ENCODE results near the gene TMC3. TPM values are rescaled to one million over a fixed set of nuclear protein-coding genes. Genes with fewer than 3 reads are reported as not detected.
A peak's percentile ranks its signal among the peaks of the same experiment; 100 is the strongest.

TMC3 gene
- total and polyA plus RNA-seq, 2 experiments from 2014 or later = 0.43 TPM; not detected in 1

GRCh38 chr15:81411051-81411450 is 37.0 kb upstream of the TMC3 start:
- Histone ChIP-seq H3K4me3 (no peak overlapping the region), H3K36me3 (replicated peaks; ENCODE audit: insufficient read depth, low read depth) (no peaks in the 10 kb centered on the region), H3K27ac (no peak overlapping the region), H2AFZ (no peak overlapping the region), H3K9me2 (replicated peaks; ENCODE audit: insufficient read depth) (no peaks in the 10 kb centered on the region), H3K9me3 (ENCODE audit: low read depth) (no peaks in the 10 kb centered on the region), H3K4me1 (ENCODE audit: insufficient read depth) (no peaks in the 10 kb centered on the region), H3K27me3 (peaks cover 14% of the 10 kb centered on the region), H3K4me2 (peak overlapping the region; percentile 44), H4K20me1 (ENCODE audit: insufficient read depth, poor library complexity, severe bottlenecking) (no peaks in the 10 kb centered on the region), H3K79me2 (no peaks in the 10 kb centered on the region)
- no peak for TF ChIP-seq EZH2 (IDR thresholded peaks at IDR 0.05; ENCODE audit: borderline replicate concordance)
- peak; percentile 12 for TF ChIP-seq CTCF (IDR thresholded peaks at IDR 0.05; ENCODE audit: poor library complexity)
- TF ChIP-seq EZH2phosphoT487 (IDR thresholded peaks at IDR 0.05; ENCODE audit: low read depth, severe bottlenecking, unreplicated experiment) = no peak
- 52% methylated on average over 2 of the region's 2 CpGs for WGBS (ENCODE audit: low lambda C conversion rate, missing lambda C conversion rate)
- no peak for DNase-seq (ENCODE audit: low spot score)

DNA sequence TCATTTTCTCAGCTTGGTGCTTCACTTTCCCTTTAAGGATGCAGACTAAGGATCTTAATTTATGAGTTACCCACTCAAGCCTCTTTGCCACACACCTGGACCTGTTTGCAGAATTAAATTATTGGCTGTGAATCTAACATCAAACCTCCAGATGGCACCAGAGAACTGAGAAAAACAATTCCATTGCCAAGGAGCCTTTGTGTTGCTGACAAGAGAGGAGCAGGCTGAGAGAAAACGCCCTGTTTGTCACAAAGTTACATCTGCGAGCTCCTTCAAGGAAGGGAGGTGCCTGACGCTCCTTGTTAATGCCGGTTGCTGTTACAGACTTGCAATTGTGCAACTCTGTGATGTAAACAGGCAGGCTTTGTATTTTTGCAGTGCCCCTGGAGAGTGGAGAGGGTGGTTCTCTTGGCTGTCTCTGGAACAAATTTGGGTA is 36.3 kb upstream of the TMC3 start:
- Histone ChIP-seq H3K36me3 (replicated peaks; ENCODE audit: insufficient read depth, low read depth) (no peaks in the 10 kb centered on the region), H3K27me3 (peaks cover 14% of the 10 kb centered on the region), H2AFZ (no peak overlapping the region), H4K20me1 (ENCODE audit: insufficient read depth, poor library complexity, severe bottlenecking) (no peaks in the 10 kb centered on the region), H3K27ac (no peak overlapping the region), H3K9me3 (ENCODE audit: low read depth) (no peaks in the 10 kb centered on the region), H3K9me2 (replicated peaks; ENCODE audit: insufficient read depth) (no peaks in the 10 kb centered on the region), H3K79me2 (no peaks in the 10 kb centered on the region), H3K4me3 (no peak overlapping the region), H3K4me2 (peak overlapping the region; percentile 44), H3K4me1 (ENCODE audit: insufficient read depth) (no peaks in the 10 kb centered on the region)
- TF ChIP-seq CTCF (IDR thresholded peaks at IDR 0.05; ENCODE audit: poor library complexity) (peak; percentile 69), EZH2 (IDR thresholded peaks at IDR 0.05; ENCODE audit: borderline replicate concordance) (no peak), EZH2phosphoT487 (IDR thresholded peaks at IDR 0.05; ENCODE audit: low read depth, severe bottlenecking, unreplicated experiment) (no peak)
- peak; percentile 82 for DNase-seq (ENCODE audit: low spot score)
- WGBS (ENCODE audit: low lambda C conversion rate, missing lambda C conversion rate) = 0% methylated on average over 4 of the region's 4 CpGs

DNA sequence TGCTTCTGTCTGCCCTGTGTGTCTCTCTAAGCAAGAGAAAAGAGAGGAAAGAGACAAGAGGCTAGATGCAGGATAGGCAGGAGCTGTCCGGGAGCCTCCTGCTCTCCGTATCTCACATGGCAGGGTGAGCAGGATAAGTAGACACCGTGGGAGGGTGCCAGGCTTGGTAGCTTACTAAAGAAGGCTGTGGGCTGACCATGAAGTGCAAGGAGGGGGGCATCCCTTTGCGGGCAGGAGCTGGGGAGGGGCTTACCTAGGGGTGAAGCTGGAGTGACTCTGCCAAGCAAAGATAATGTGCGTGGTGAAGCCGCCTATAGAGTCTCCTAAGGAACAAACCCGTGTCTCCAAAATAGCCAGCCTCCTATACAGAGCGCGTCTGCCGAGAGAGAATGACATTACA is 33.7 kb upstream of the TMC3 start:
- no peaks in the 10 kb centered on the region for H4K20me1 ChIP-seq (ENCODE audit: insufficient read depth, poor library complexity, severe bottlenecking)
- H3K9me2 ChIP-seq (replicated peaks; ENCODE audit: insufficient read depth) = no peaks in the 10 kb centered on the region
- H2AFZ ChIP-seq = no peak overlapping the region
- H3K9me3 ChIP-seq (ENCODE audit: low read depth) = no peaks in the 10 kb centered on the region
- H3K4me3 ChIP-seq = no peak overlapping the region
- no peak for TF ChIP-seq CTCF (IDR thresholded peaks at IDR 0.05; ENCODE audit: poor library complexity)
- TF ChIP-seq EZH2phosphoT487 (IDR thresholded peaks at IDR 0.05; ENCODE audit: low read depth, severe bottlenecking, unreplicated experiment) = no peak
- no peak for TF ChIP-seq EZH2 (IDR thresholded peaks at IDR 0.05; ENCODE audit: borderline replicate concordance)
- no peaks in the 10 kb centered on the region for H3K4me1 ChIP-seq (ENCODE audit: insufficient read depth)
- no peak overlapping the region for H3K27ac ChIP-seq
- 76% methylated on average over 10 of the region's 10 CpGs for WGBS (ENCODE audit: low lambda C conversion rate, missing lambda C conversion rate)
- DNase-seq (ENCODE audit: low spot score) = no peak
- no peaks in the 10 kb centered on the region for H3K79me2 ChIP-seq
- H3K36me3 ChIP-seq (replicated peaks; ENCODE audit: insufficient read depth, low read depth) = no peaks in the 10 kb centered on the region
- H3K27me3 ChIP-seq = peaks cover 14% of the 10 kb centered on the region
- no peak overlapping the region for H3K4me2 ChIP-seq

GRCh38 chr15:81407176-81407575 is 33.2 kb upstream of the TMC3 start:
- Histone ChIP-seq H3K27ac (no peak overlapping the region), H3K27me3 (peaks cover 14% of the 10 kb centered on the region), H3K9me3 (ENCODE audit: low read depth) (no peaks in the 10 kb centered on the region), H3K4me3 (no peak overlapping the region), H3K4me1 (ENCODE audit: insufficient read depth) (no peaks in the 10 kb centered on the region), H3K36me3 (replicated peaks; ENCODE audit: insufficient read depth, low read depth) (no peaks in the 10 kb centered on the region), H3K9me2 (replicated peaks; ENCODE audit: insufficient read depth) (no peaks in the 10 kb centered on the region), H3K4me2 (no peak overlapping the region), H4K20me1 (ENCODE audit: insufficient read depth, poor library complexity, severe bottlenecking) (no peaks in the 10 kb centered on the region), H3K79me2 (no peaks in the 10 kb centered on the region), H2AFZ (no peak overlapping the region)
- 77% methylated on average over 1 of the region's 1 CpG for WGBS (ENCODE audit: low lambda C conversion rate, missing lambda C conversion rate)
- no peak for TF ChIP-seq EZH2 (IDR thresholded peaks at IDR 0.05; ENCODE audit: borderline replicate concordance)
- no peak for TF ChIP-seq CTCF (IDR thresholded peaks at IDR 0.05; ENCODE audit: poor library complexity)
- DNase-seq (ENCODE audit: low spot score) = no peak

All from hepatocyte (in vitro differentiated cells).